Esophagus muscularis mucosa (tissue), 3 donors: ENCODE data around the gene DGKQ.

ENCODE experiments used
- POLR2A ChIP-seq: fragments of 450-650 bp; IDR thresholded peaks from one replicate; pipeline ENCODE4 v1.6.1; 2017; ENCODE audit warnings: antibody characterized with exemption, moderate library complexity, mild to moderate bottlenecking, low read depth
- POLR2AphosphoS5 ChIP-seq, 2 donors: sonication (generic); formaldehyde crosslinking; IDR thresholded peaks; one replicate each; pipeline ENCODE4 v1.6.1; 2017; ENCODE audit warnings: antibody characterized with exemption in 2 of 2
- TF ChIP-seq, protein P1 (sequence below), 3 experiments: fragments of 200-600 bp in 2 of 3; fragments of 450-650 bp in 1 of 3; sonication (generic) in 2 of 3; IDR thresholded peaks; one replicate each; pipeline ENCODE4 v1.5.1; 2017 to 2019; ENCODE audit warnings: antibody characterized with exemption in 3 of 3, mild to moderate bottlenecking in 2 of 3, moderate library complexity in 1 of 3

DNA sequence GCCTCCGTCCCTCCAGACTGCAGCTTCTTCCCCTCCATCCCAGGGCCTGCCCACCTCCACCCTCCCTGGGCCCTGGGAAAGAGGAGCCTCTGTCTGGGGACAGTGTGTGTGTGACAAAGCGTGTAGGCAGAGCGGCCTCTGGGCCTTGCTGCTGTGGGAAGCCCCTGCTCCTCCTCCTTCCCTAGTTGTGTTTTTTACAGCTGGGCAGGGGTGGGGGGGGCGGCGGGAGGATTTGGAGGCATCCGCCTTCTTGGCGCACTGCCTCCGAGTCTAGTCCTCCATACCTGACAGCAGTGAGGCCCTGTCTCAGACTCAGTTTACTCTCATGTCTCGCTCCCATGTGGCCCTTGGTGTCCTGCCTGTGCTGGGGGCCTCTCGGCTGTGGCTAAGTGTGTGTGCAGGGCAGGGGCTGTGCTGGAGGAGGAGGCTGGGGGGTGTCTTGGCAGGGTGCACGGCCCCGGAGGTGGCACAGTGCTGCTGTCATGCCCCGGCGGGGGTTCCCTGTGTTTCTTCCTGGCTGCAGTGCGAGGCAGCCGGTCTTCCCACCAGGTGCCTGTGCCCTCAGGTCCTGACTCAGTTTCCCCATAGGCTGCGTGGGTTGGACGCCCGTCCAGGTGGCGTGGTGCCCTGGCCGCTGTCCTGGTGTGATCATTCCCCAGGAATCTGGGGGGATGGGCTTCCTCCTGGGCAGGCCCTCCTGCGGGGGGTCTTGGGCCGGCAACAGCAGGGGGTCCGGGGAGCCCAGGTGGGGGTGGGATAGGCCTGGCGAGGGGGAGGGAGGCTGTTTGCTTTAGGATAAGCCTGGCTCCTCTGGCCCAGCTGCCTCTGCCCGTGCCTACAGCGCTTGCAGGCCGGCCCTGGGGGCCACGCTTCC lies 45.0 kb upstream of the DGKQ start:
- TF ChIP-seq, protein P1, sequence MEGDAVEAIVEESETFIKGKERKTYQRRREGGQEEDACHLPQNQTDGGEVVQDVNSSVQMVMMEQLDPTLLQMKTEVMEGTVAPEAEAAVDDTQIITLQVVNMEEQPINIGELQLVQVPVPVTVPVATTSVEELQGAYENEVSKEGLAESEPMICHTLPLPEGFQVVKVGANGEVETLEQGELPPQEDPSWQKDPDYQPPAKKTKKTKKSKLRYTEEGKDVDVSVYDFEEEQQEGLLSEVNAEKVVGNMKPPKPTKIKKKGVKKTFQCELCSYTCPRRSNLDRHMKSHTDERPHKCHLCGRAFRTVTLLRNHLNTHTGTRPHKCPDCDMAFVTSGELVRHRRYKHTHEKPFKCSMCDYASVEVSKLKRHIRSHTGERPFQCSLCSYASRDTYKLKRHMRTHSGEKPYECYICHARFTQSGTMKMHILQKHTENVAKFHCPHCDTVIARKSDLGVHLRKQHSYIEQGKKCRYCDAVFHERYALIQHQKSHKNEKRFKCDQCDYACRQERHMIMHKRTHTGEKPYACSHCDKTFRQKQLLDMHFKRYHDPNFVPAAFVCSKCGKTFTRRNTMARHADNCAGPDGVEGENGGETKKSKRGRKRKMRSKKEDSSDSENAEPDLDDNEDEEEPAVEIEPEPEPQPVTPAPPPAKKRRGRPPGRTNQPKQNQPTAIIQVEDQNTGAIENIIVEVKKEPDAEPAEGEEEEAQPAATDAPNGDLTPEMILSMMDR (IDR thresholded peaks at IDR 0.05), result no peak
- TF ChIP-seq POLR2A (no peak), POLR2AphosphoS5 (IDR thresholded peaks at IDR 0.05) (no peak)
